ENCODE measurements around the gene SHMT1. TPM values are rescaled to one million over a fixed set of nuclear protein-coding genes. Genes with fewer than 3 reads are reported as not detected.

SHMT1 gene
- polyA plus RNA-seq, 2 of the 4 experiments (the other 2 are of a cell fraction) = 43.2 to 62.1 TPM

DNA sequence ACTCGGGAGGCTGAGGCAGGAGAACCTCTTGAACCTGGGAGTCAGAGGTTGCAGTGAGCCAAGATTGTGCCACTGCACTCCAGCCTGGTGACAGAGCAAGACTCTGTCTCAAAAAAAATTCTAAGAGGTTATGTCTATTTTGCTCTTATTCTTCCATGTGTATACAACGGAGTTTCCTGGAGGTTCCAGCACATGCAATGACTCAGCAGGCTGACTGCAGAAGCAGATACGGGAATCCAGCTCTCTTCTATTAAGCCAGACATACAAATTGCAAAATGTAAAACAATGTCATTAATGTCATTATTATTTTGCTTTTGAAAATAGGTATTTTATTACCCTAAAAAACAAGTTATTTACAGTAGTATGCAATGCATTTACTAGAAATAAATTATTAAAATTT is 84.5 kb downstream of the SHMT1 start:
- ATAC-seq (no peak), DNase-seq (ENCODE audit: low read depth in 1 of 2, low spot score in 1 of 2) (no peak), FAIRE-seq (no peak)
- Histone ChIP-seq H3K27ac (peak overlapping the region in 1 of 2 experiments; percentile 38; a peak in 4 of 6 replicates), H3K4me1 (peaks cover 3% of the 10 kb centered on the region; the same call in 1 of the 3 replicates), H3K9me3 (no peaks in the 10 kb centered on the region), H3K4me3 (no peak overlapping the region), H3K4me2 (no peak overlapping the region)
- CTCF ChIA-PET = interaction anchor here (0.6 to 1.3 kb wide), 3 partner anchors 15 to 62 kb away, joined by 3 to 4 read pairs (median 3); no protein-coding TSS in a partner anchor
- WGBS (ENCODE audit: missing lambda C conversion rate) = 69% methylated on average over 3 of the region's 3 CpGs
- POLR2A ChIA-PET = no interaction called here
- TF ChIP-seq MAFK (IDR thresholded peaks at IDR 0.05; ENCODE audit: partially characterized antibody) (peak; percentile 21), NFE2L2 (conservative IDR thresholded peaks at IDR 0.05; ENCODE audit: low read length) (no peak)

Small RNAs within 50 kb of the gene (small RNA-seq; reads per million reads assigned to genes)
- 0 reads per million in 6 experiments for gene AL353997.5

Other genes with a start within 250 kb of the SHMT1 start
- 99.2 and 105 TPM in 2 replicates for gene ALKBH5, start 179.7 kb downstream of the SHMT1 start, polyA plus RNA-seq (2011; rRNA removed)
- 52.5 to 57.9 TPM (median 54.2 TPM) in 3 replicates for gene ALKBH5, start 179.7 kb downstream of the SHMT1 start, polyA plus RNA-seq (2017; fragmentation: RNase III; extraction: RNeasy Plus Mini Kit Qiagen cat#74134 plus additional on column Dnase treatment)
- gene LLGL1, start 137.9 kb downstream of the SHMT1 start, polyA plus RNA-seq (2011; rRNA removed) = 11.2 and 13.1 TPM in 2 replicates
- 15.5 to 19.3 TPM (median 18.9 TPM) in 3 replicates for gene LLGL1, start 137.9 kb downstream of the SHMT1 start, polyA plus RNA-seq (2017; fragmentation: RNase III; extraction: RNeasy Plus Mini Kit Qiagen cat#74134 plus additional on column Dnase treatment)
- gene FLII, start 104.8 kb downstream of the SHMT1 start, polyA plus RNA-seq (2011; rRNA removed) = 280 and 299 TPM in 2 replicates
- gene FLII, start 104.8 kb downstream of the SHMT1 start, polyA plus RNA-seq (2017; fragmentation: RNase III; extraction: RNeasy Plus Mini Kit Qiagen cat#74134 plus additional on column Dnase treatment) = 222 to 265 TPM (median 253 TPM) in 3 replicates
- gene MIEF2, start 102.9 kb downstream of the SHMT1 start, polyA plus RNA-seq (2011; rRNA removed) = 3.7 and 4.3 TPM in 2 replicates
- 6.0 to 8.5 TPM (median 7.0 TPM) in 3 replicates for gene MIEF2, start 102.9 kb downstream of the SHMT1 start, polyA plus RNA-seq (2017; fragmentation: RNase III; extraction: RNeasy Plus Mini Kit Qiagen cat#74134 plus additional on column Dnase treatment)
- gene TOP3A, start 48.6 kb downstream of the SHMT1 start, polyA plus RNA-seq (2011; rRNA removed) = 29.0 TPM in 2 replicates
- 28.2 to 30.7 TPM (median 29.3 TPM) in 3 replicates for gene TOP3A, start 48.6 kb downstream of the SHMT1 start, polyA plus RNA-seq (2017; fragmentation: RNase III; extraction: RNeasy Plus Mini Kit Qiagen cat#74134 plus additional on column Dnase treatment)
- gene SMCR8, start 48.3 kb downstream of the SHMT1 start, polyA plus RNA-seq (2011; rRNA removed) = 12.3 and 15.0 TPM in 2 replicates
- gene SMCR8, start 48.3 kb downstream of the SHMT1 start, polyA plus RNA-seq (2017; fragmentation: RNase III; extraction: RNeasy Plus Mini Kit Qiagen cat#74134 plus additional on column Dnase treatment) = 14.3 to 15.8 TPM (median 15.1 TPM) in 3 replicates
- gene EVPLL, start 14.2 kb upstream of the SHMT1 start, polyA plus RNA-seq (2011; rRNA removed) = not detected in 2 replicates
- 0.05 to 0.07 TPM in 2 of 3 replicates, not detected in the other for gene EVPLL, start 14.2 kb upstream of the SHMT1 start, polyA plus RNA-seq (2017; fragmentation: RNase III; extraction: RNeasy Plus Mini Kit Qiagen cat#74134 plus additional on column Dnase treatment)
- not detected in 2 replicates for gene LGALS9C, start 113.2 kb upstream of the SHMT1 start, polyA plus RNA-seq (2011; rRNA removed)
- not detected in 3 replicates for gene LGALS9C, start 113.2 kb upstream of the SHMT1 start, polyA plus RNA-seq (2017; fragmentation: RNase III; extraction: RNeasy Plus Mini Kit Qiagen cat#74134 plus additional on column Dnase treatment)